GM23248 (cell line): ENCODE results near the gene L3HYPDH. TPM values are rescaled to one million over a fixed set of nuclear protein-coding genes. Genes with fewer than 3 reads are reported as not detected.

Experiments
- DNase-seq: peaks from one replicate; pipeline ENCODE4 v3.0.0-alpha.2; 2015
- H2AFZ ChIP-seq: fragments of 200-600 bp; sonication (generic); 2 replicates; pipeline ENCODE4 v1.6.1; 2016; ENCODE audit warnings: antibody characterized with exemption
- H3F3A ChIP-seq: fragments of 200-600 bp; sonication (generic); 2 replicates; pipeline ENCODE4 v1.6.1; 2016; ENCODE audit warnings: mild to moderate bottlenecking, antibody characterized with exemption, mixed run types; ENCODE audit not compliant: insufficient read depth
- H3K27ac ChIP-seq: fragments of 200-600 bp; sonication (generic); 2 replicates; pipeline ENCODE4 v1.5.1; 2016; ENCODE audit warnings: mild to moderate bottlenecking
- H3K27me3 ChIP-seq: fragments of 200-600 bp; sonication (generic); replicated peaks from 2 replicates; pipeline ENCODE4 v1.6.1; 2016; ENCODE audit warnings: mild to moderate bottlenecking; ENCODE audit not compliant: insufficient read depth
- H3K36me3 ChIP-seq: fragments of 200-600 bp; sonication (generic); 2 replicates; pipeline ENCODE4 v1.6.1; 2016; ENCODE audit warnings: low read depth, mild to moderate bottlenecking
- H3K4me1 ChIP-seq: fragments of 200-600 bp; sonication (generic); 2 replicates; pipeline ENCODE4 v1.6.1; 2016; ENCODE audit warnings: mild to moderate bottlenecking; ENCODE audit not compliant: insufficient read depth
- H3K4me2 ChIP-seq: fragments of 200-600 bp; sonication (generic); one replicate; pipeline ENCODE4 v1.6.1; 2016; ENCODE audit warnings: mild to moderate bottlenecking; ENCODE audit not compliant: unreplicated experiment
- H3K4me3 ChIP-seq: fragments of 200-600 bp; sonication (generic); 2 replicates; pipeline ENCODE4 v1.5.1; 2016; ENCODE audit warnings: mild to moderate bottlenecking
- H3K79me2 ChIP-seq: fragments of 200-600 bp; sonication (generic); 2 replicates; pipeline ENCODE4 v1.6.1; 2016; ENCODE audit warnings: mild to moderate bottlenecking; ENCODE audit not compliant: insufficient read depth
- H3K9ac ChIP-seq: fragments of 200-600 bp; sonication (generic); 2 replicates; pipeline ENCODE4 v1.6.1; 2016; ENCODE audit warnings: mild to moderate bottlenecking
- H3K9me2 ChIP-seq: fragments of 200-600 bp; sonication (generic); 2 replicates; pipeline ENCODE4 v1.6.1; 2016; ENCODE audit warnings: mixed run types, mild to moderate bottlenecking, moderate library complexity; ENCODE audit not compliant: insufficient read depth
- H3K9me3 ChIP-seq: fragments of 200-600 bp; sonication (generic); one replicate; pipeline ENCODE4 v1.6.1; 2017; ENCODE audit warnings: low read depth
- H4K20me1 ChIP-seq: fragments of 200-600 bp; sonication (generic); 2 replicates; pipeline ENCODE4 v1.6.0; 2016; ENCODE audit not compliant: insufficient read depth
- EZH2 ChIP-seq: fragments of 200-600 bp; sonication (generic); IDR thresholded peaks from 2 replicates; pipeline ENCODE4 v1.6.1; 2018; ENCODE audit warnings: antibody characterized with exemption, mild to moderate bottlenecking; ENCODE audit not compliant: insufficient read depth, poor library complexity, severe bottlenecking
- EZH2phosphoT487 ChIP-seq: fragments of 200-600 bp; sonication (generic); IDR thresholded peaks from 2 replicates; pipeline ENCODE4 v1.6.1; 2018; ENCODE audit warnings: antibody characterized with exemption, moderate library complexity, mild to moderate bottlenecking, low read depth; ENCODE audit not compliant: insufficient read depth
- WGBS, 2 experiments: methylation state at CpG; one replicate each; pipeline ENCODE4 v1.1.6; 2015 to 2017; ENCODE audit warnings: low lambda C conversion rate in 2 of 2, low coverage in 1 of 2; ENCODE audit errors: missing lambda C conversion rate in 2 of 2; 5-methylcytosine and 5-hydroxymethylcytosine counted together
- in situ Hi-C: fragments of 300-500 bp; cut with MboI; formaldehyde crosslinking; loops from 2 replicates; pipeline ENCODE4 v1.15.0; 2020
- polyA plus RNA-seq: library from polyadenylated mRNA; unstranded; fragments of >200 nt; fragmentation: Nextera tagmentation; extraction: Ambion mirVana; gene quantifications from 2 replicates; pipeline ENCODE4 v1.2.1, GENCODE V29; 2016
- total RNA-seq: library from RNA; depleted of rRNA; stranded (reverse); fragments of >200 nt; shearing (Covaris generic); gene quantifications from 2 replicates; pipeline ENCODE4 v1.2.3, GENCODE V29; 2014

The L3HYPDH gene
- total and polyA plus RNA-seq, 2 experiments from 2014 or later, result 65.1 to 69.3 TPM

GRCh38 chr14:59464486-59465315 lies 19.5 kb downstream of the L3HYPDH start:
- H3K27ac ChIP-seq, result peak overlapping the region; percentile 23
- peak overlapping the region; percentile 84 for H3K4me2 ChIP-seq
- in situ Hi-C loops, result no loop called here
- no peaks in the 10 kb centered on the region for H3K27me3 ChIP-seq
- DNase-seq, result peak; percentile 78
- H3K79me2 ChIP-seq, result peaks cover 11% of the 10 kb centered on the region; the same call in 1 of the 2 replicates
- 2 to 3% methylated on average over 74 to 76 of the region's 105 CpGs for WGBS, 2 experiments
- peaks cover 38% of the 10 kb centered on the region for H3F3A ChIP-seq
- H3K36me3 ChIP-seq, result peaks cover 9% of the 10 kb centered on the region; the same call in 1 of the 2 replicates
- no peaks in the 10 kb centered on the region for H3K9me2 ChIP-seq
- TF ChIP-seq EZH2 (no peak), EZH2phosphoT487 (no peak)
- peak overlapping the region; percentile 73 for H3K4me3 ChIP-seq
- H2AFZ ChIP-seq, result peak overlapping the region; percentile 74
- H4K20me1 ChIP-seq, result no peaks in the 10 kb centered on the region
- H3K9me3 ChIP-seq, result no peaks in the 10 kb centered on the region
- H3K4me1 ChIP-seq, result no peaks in the 10 kb centered on the region
- H3K9ac ChIP-seq, result peak overlapping the region; percentile 61

- WGBS, 2 experiments, result 64 to 72% methylated on average over 36 to 59 of the region's 60 CpGs
- Histone ChIP-seq H3K9me2 (no peaks in the 10 kb centered on the region), H3K4me2 (peak overlapping the region; percentile 84), H3K36me3 (0 out of 2 replicates have a peak, but pooled peaks cover 6% of the 10 kb centered on the region), H3K9me3 (no peaks in the 10 kb centered on the region), H3K27ac (peak overlapping the region; percentile 23), H3K4me1 (no peaks in the 10 kb centered on the region), H3K9ac (peak overlapping the region; percentile 61), H3K27me3 (no peaks in the 10 kb centered on the region), H3K79me2 (peaks cover 11% of the 10 kb centered on the region; the same call in 1 of the 2 replicates), H3F3A (peaks cover 35% of the 10 kb centered on the region), H2AFZ (peak overlapping the region; percentile 74), H4K20me1 (no peaks in the 10 kb centered on the region), H3K4me3 (peak overlapping the region; percentile 73)
- in situ Hi-C loops, result no loop called here
- DNase-seq, result no peak
- TF ChIP-seq EZH2phosphoT487, result no peak
- TF ChIP-seq EZH2, result no peak
These were observed 20.3 kb downstream of the L3HYPDH start for GRCh38 chr14:59463787-59464485.

- DNase-seq, result no peak
- H3K27me3 ChIP-seq, result no peaks in the 10 kb centered on the region
- no peaks in the 10 kb centered on the region for H3K9me3 ChIP-seq
- peaks cover 24% of the 10 kb centered on the region for H3K36me3 ChIP-seq
- WGBS, 2 experiments, result 97 to 98% methylated on average over 1 of the region's 1 CpG
- H3K79me2 ChIP-seq, result peaks cover 11% of the 10 kb centered on the region; the same call in 1 of the 2 replicates
- in situ Hi-C loops, result no loop called here
- peaks cover 31% of the 10 kb centered on the region for H3F3A ChIP-seq
- no peaks in the 10 kb centered on the region for H3K9me2 ChIP-seq
- no peaks in the 10 kb centered on the region for H3K4me1 ChIP-seq
- TF ChIP-seq EZH2, result no peak
- no peak for TF ChIP-seq EZH2phosphoT487
- no peak overlapping the region for H2AFZ ChIP-seq
- no peak overlapping the region for H3K4me2 ChIP-seq
- H3K9ac ChIP-seq, result no peak overlapping the region
- no peak overlapping the region for H3K27ac ChIP-seq
- no peak overlapping the region for H3K4me3 ChIP-seq
- H4K20me1 ChIP-seq, result no peaks in the 10 kb centered on the region
These were observed 22.3 kb downstream of the L3HYPDH start for GRCh38 chr14:59461891-59462290.

- in situ Hi-C loops, result no loop called here
- H3K4me1 ChIP-seq, result peaks cover 7% of the 10 kb centered on the region
- H3K27ac ChIP-seq, result no peak overlapping the region
- TF ChIP-seq EZH2 (no peak), EZH2phosphoT487 (no peak)
- H3K4me3 ChIP-seq, result no peak overlapping the region
- WGBS, 2 experiments, result 93 to 100% methylated on average over 1 of the region's 1 CpG
- peaks cover 35% of the 10 kb centered on the region for H3K36me3 ChIP-seq
- no peaks in the 10 kb centered on the region for H3K27me3 ChIP-seq
- H3K9ac ChIP-seq, result no peak overlapping the region
- H4K20me1 ChIP-seq, result no peaks in the 10 kb centered on the region
- H3K79me2 ChIP-seq, result peaks cover 11% of the 10 kb centered on the region; the same call in 1 of the 2 replicates
- H3K9me3 ChIP-seq, result no peaks in the 10 kb centered on the region
- no peak overlapping the region for H3K4me2 ChIP-seq
- peaks cover 31% of the 10 kb centered on the region for H3F3A ChIP-seq
- no peaks in the 10 kb centered on the region for H3K9me2 ChIP-seq
- no peak overlapping the region for H2AFZ ChIP-seq
- DNase-seq, result no peak
These were observed 23.8 kb downstream of the L3HYPDH start for GRCh38 chr14:59460378-59460777.
